Adrenal gland (tissue), 5 donors: ENCODE data around the gene HNRNPLL.

Experiments
- CTCF ChIP-seq, 6 experiments: fragments of 450-650 bp in 4 of 6; fragments of 200-600 bp in 2 of 6; sonication (generic) in 1 of 6; IDR thresholded peaks; 1 replicate in 5 of 6; 2 replicates in 1 of 6; pipeline versions ENCODE4 v1.5.1 to v1.8.0; 2016 to 2021; ENCODE audit warnings: antibody characterized with exemption in 6 of 6, mild to moderate bottlenecking in 2 of 6, moderate library complexity in 1 of 6
- POLR2A ChIP-seq, 2 donors: fragments of 450-650 bp; IDR thresholded peaks; one replicate each; pipeline ENCODE4 v1.6.1; 2017; ENCODE audit warnings: antibody characterized with exemption in 2 of 2, mild to moderate bottlenecking in 2 of 2, moderate library complexity in 1 of 2
- donor health status: DM: no; HTN: no; CAD: no.

- TF ChIP-seq CTCF (IDR thresholded peaks at IDR 0.05) (no peak), POLR2A (IDR thresholded peaks at IDR 0.05) (no peak)
Measured at GRCh38 chr2:38514603-38515154, 88.0 kb downstream of the HNRNPLL start.
